Sigmoid colon (tissue), 4 donors: ENCODE results near the gene ZFC3H1.

Source experiments
- POLR2A ChIP-seq, 2 donors: fragments of 450-650 bp; IDR thresholded peaks; one replicate each; pipeline ENCODE4 v1.6.1; 2016; ENCODE audit warnings: antibody characterized with exemption in 2 of 2, mild to moderate bottlenecking in 2 of 2, moderate library complexity in 2 of 2
- POLR2AphosphoS5 ChIP-seq, 4 donors: sonication (generic); formaldehyde crosslinking; IDR thresholded peaks; one replicate each; pipeline ENCODE4 v1.6.1; 2017; ENCODE audit warnings: antibody characterized with exemption in 4 of 4
- TF ChIP-seq, protein P1 (sequence below), 4 experiments: fragments of 450-650 bp in 3 of 4; fragments of 200-600 bp in 1 of 4; IDR thresholded peaks; one replicate each; pipeline ENCODE4 v1.5.1; 2016 to 2019; ENCODE audit warnings: antibody characterized with exemption in 4 of 4, mild to moderate bottlenecking in 3 of 4, moderate library complexity in 2 of 4

GRCh38 chr12:71640316-71640715 lies 23.3 kb downstream of the ZFC3H1 start:
- TF ChIP-seq, protein P1, sequence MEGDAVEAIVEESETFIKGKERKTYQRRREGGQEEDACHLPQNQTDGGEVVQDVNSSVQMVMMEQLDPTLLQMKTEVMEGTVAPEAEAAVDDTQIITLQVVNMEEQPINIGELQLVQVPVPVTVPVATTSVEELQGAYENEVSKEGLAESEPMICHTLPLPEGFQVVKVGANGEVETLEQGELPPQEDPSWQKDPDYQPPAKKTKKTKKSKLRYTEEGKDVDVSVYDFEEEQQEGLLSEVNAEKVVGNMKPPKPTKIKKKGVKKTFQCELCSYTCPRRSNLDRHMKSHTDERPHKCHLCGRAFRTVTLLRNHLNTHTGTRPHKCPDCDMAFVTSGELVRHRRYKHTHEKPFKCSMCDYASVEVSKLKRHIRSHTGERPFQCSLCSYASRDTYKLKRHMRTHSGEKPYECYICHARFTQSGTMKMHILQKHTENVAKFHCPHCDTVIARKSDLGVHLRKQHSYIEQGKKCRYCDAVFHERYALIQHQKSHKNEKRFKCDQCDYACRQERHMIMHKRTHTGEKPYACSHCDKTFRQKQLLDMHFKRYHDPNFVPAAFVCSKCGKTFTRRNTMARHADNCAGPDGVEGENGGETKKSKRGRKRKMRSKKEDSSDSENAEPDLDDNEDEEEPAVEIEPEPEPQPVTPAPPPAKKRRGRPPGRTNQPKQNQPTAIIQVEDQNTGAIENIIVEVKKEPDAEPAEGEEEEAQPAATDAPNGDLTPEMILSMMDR (IDR thresholded peaks at IDR 0.05), result no peak
- no peak for TF ChIP-seq POLR2A (IDR thresholded peaks at IDR 0.05)
- no peak for TF ChIP-seq POLR2AphosphoS5 (IDR thresholded peaks at IDR 0.05)
